HG03175 (cell line): ENCODE measurements around the gene NCBP2L.

Source experiments
- ATAC-seq: cut with Tn5 transposase; IDR thresholded peaks from one replicate; pipeline ENCODE4 v1.9.1; 2021; ENCODE audit warnings: mild to moderate bottlenecking, moderate library complexity; ENCODE audit not compliant: unreplicated experiment

The NCBP2L gene

GRCh38 chrX:107777536-107777832, at the start of gene NCBP2L:
NCBP2L (plus strand) TSS chrX:107777733; CDS start chrX:107794221, 16,488 bp downstream.
- ATAC-seq: no peak

GRCh38 chrX:107728371-107729099, 49.0 kb upstream of the NCBP2L start:
- ATAC-seq: no peak

GRCh38 chrX:107729558-107730297, 47.8 kb upstream of the NCBP2L start:
- no peak for ATAC-seq

GRCh38 chrX:107730298-107730655, 47.3 kb upstream of the NCBP2L start:
- no peak for ATAC-seq

- no peak for ATAC-seq
Measured at GRCh38 chrX:107730991-107731766, 46.4 kb upstream of the NCBP2L start.

GRCh38 chrX:107731831-107732502, 45.6 kb upstream of the NCBP2L start:
- ATAC-seq: no peak

GRCh38 chrX:107733686-107734085, 43.8 kb upstream of the NCBP2L start:
- ATAC-seq: no peak

- no peak for ATAC-seq
Measured at GRCh38 chrX:107734646-107735045, 42.9 kb upstream of the NCBP2L start.

GRCh38 chrX:107736781-107737531, 40.6 kb upstream of the NCBP2L start:
- ATAC-seq: no peak

- no peak for ATAC-seq
Measured at GRCh38 chrX:107738272-107738671, 39.3 kb upstream of the NCBP2L start.

GRCh38 chrX:107738768-107739167, 38.8 kb upstream of the NCBP2L start:
- ATAC-seq: no peak

GRCh38 chrX:107739541-107739940, 38.0 kb upstream of the NCBP2L start:
- ATAC-seq: no peak

GRCh38 chrX:107741404-107741790, 36.1 kb upstream of the NCBP2L start:
- peak; percentile 17 for ATAC-seq

- ATAC-seq: no peak
Measured at GRCh38 chrX:107742700-107743191, 34.8 kb upstream of the NCBP2L start.

- ATAC-seq: no peak
Measured at GRCh38 chrX:107743995-107744394, 33.5 kb upstream of the NCBP2L start.

GRCh38 chrX:107744868-107745267, 32.7 kb upstream of the NCBP2L start:
- ATAC-seq: no peak

GRCh38 chrX:107747596-107748161, 29.9 kb upstream of the NCBP2L start:
- no peak for ATAC-seq

GRCh38 chrX:107748506-107748905, 29.0 kb upstream of the NCBP2L start:
- ATAC-seq: no peak

- ATAC-seq: no peak
Measured at GRCh38 chrX:107750263-107750662, 27.3 kb upstream of the NCBP2L start.

- no peak for ATAC-seq
Measured at GRCh38 chrX:107750861-107751445, 26.6 kb upstream of the NCBP2L start.
